ENCODE data around the gene DNAAF1. TPM values are rescaled to one million over a fixed set of nuclear protein-coding genes. Genes with fewer than 3 reads are reported as not detected.

The DNAAF1 gene
- total RNA-seq, 4 donors from 2014 or later, result not detected

DNA sequence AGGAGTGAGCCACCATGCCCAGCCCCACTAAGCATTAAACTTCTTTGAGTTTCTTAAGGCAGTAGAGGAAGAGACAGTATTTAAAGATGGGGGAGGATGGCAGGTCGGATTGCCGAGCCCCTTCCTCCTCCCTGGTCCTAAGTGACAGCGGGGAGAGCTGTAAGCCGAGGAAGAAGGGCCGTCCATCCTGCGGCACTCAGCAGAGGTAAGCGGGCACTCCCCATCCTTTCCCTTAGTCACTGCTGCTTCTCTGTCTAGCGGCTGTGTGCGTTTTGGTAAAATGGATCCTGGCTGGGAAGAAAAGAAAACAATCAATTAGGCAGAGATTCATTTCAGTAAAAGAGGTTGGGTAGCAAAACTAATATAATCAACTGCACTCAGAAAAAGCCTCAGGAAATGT, 13.9 kb downstream of the DNAAF1 start:
- in situ Hi-C loops (cut with MboI; ENCODE audit: low pct_ligation_motif_present in 1 of 4, low pct_unique_long_range_greater_than_20kb in 1 of 4, low sequenced_read_pairs in 3 of 4), result no loop called here
- Histone ChIP-seq H3K27me3 (peaks cover 46% of the 10 kb centered on the region), H3K4me3 (no peak overlapping the region), H3K9me3 (no peaks in the 10 kb centered on the region), H3K36me3 (no peaks in the 10 kb centered on the region), H3K27ac (no peak overlapping the region), H3K4me1 (no peaks in the 10 kb centered on the region)
- intact Hi-C loops (cut with DNase I; ENCODE audit: low total_unique reads), result no loop called here
- no peak for TF ChIP-seq EP300 (IDR thresholded peaks at IDR 0.05; ENCODE audit: low read depth)
- TF ChIP-seq POLR2A (IDR thresholded peaks at IDR 0.05), result no peak
- TF ChIP-seq POLR2AphosphoS5 (IDR thresholded peaks at IDR 0.05), result no peak
- no peak for TF ChIP-seq CTCF (IDR thresholded peaks at IDR 0.05)
- WGBS, 2 donors (ENCODE audit: low coverage in 1 of 2), result 12 to 37% methylated on average over 5 to 9 of the region's 9 CpGs
- DNase-seq, result no peak

- H3K9me3 ChIP-seq, result no peaks in the 10 kb centered on the region
- intact Hi-C loops (cut with DNase I; ENCODE audit: low total_unique reads), result no loop called here
- no peaks in the 10 kb centered on the region for H3K4me1 ChIP-seq
- WGBS, 2 donors (ENCODE audit: low coverage in 1 of 2), result 33 to 50% methylated on average over 1 of the region's 1 CpG
- H3K27ac ChIP-seq, result no peak overlapping the region
- no peak overlapping the region for H3K4me3 ChIP-seq
- no peak for DNase-seq
- TF ChIP-seq CTCF (IDR thresholded peaks at IDR 0.05) (no peak), POLR2AphosphoS5 (IDR thresholded peaks at IDR 0.05) (no peak), EP300 (IDR thresholded peaks at IDR 0.05; ENCODE audit: low read depth) (no peak), POLR2A (IDR thresholded peaks at IDR 0.05) (no peak)
- peaks cover 53% of the 10 kb centered on the region for H3K27me3 ChIP-seq
- H3K36me3 ChIP-seq, result no peaks in the 10 kb centered on the region
- in situ Hi-C loops (cut with MboI; ENCODE audit: low pct_ligation_motif_present in 1 of 4, low pct_unique_long_range_greater_than_20kb in 1 of 4, low sequenced_read_pairs in 3 of 4), result no loop called here
Observed at GRCh38 chr16:84159800-84160199, 14.7 kb downstream of the DNAAF1 start.

DNA sequence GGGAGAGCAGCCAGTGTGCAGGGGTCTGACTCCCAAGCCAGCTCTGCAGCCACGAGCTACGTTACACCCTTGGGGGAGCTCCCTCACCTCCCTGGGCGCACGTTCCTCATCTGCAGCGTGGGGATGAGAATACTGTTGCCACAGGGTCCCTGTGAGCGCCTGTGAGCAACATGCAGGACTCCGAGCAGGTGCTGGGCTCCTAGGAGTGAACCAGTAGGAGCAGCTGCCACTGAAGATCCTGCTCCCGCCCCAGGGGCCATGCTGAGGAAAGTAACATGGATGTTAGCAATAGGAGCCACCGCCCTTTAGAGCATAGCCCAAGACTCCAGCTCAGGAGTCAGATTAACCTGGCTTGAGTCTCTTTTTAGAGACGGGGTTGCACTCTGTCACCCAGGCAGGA, 15.9 kb downstream of the DNAAF1 start:
- H3K36me3 ChIP-seq, result no peaks in the 10 kb centered on the region
- H3K27me3 ChIP-seq, result peaks cover 63% of the 10 kb centered on the region
- WGBS, 2 donors (ENCODE audit: low coverage in 1 of 2), result 76% methylated on average over 10 of the region's 10 CpGs; no CpG with 5 or more reads in 1 of the 2 donors
- no peak overlapping the region for H3K4me3 ChIP-seq
- no peak for TF ChIP-seq EP300 (IDR thresholded peaks at IDR 0.05; ENCODE audit: low read depth)
- no peak for TF ChIP-seq CTCF (IDR thresholded peaks at IDR 0.05)
- TF ChIP-seq POLR2AphosphoS5 (IDR thresholded peaks at IDR 0.05), result no peak
- no peak for TF ChIP-seq POLR2A (IDR thresholded peaks at IDR 0.05)
- no peak for DNase-seq
- in situ Hi-C loops (cut with MboI; ENCODE audit: low pct_ligation_motif_present in 1 of 4, low pct_unique_long_range_greater_than_20kb in 1 of 4, low sequenced_read_pairs in 3 of 4) (no loop called here), intact Hi-C loops (cut with DNase I; ENCODE audit: low total_unique reads) (no loop called here)
- H3K9me3 ChIP-seq, result no peaks in the 10 kb centered on the region
- H3K4me1 ChIP-seq, result no peaks in the 10 kb centered on the region
- no peak overlapping the region for H3K27ac ChIP-seq

GRCh38 chr16:84161801-84162200, 16.7 kb downstream of the DNAAF1 start:
- TF ChIP-seq EP300 (IDR thresholded peaks at IDR 0.05; ENCODE audit: low read depth) (no peak), POLR2AphosphoS5 (IDR thresholded peaks at IDR 0.05) (no peak), CTCF (IDR thresholded peaks at IDR 0.05) (no peak), POLR2A (IDR thresholded peaks at IDR 0.05) (no peak)
- in situ Hi-C loops (cut with MboI; ENCODE audit: low pct_ligation_motif_present in 1 of 4, low pct_unique_long_range_greater_than_20kb in 1 of 4, low sequenced_read_pairs in 3 of 4), result no loop called here
- H3K4me1 ChIP-seq, result no peaks in the 10 kb centered on the region
- no peak for DNase-seq
- H3K27me3 ChIP-seq, result peaks cover 63% of the 10 kb centered on the region
- no peaks in the 10 kb centered on the region for H3K36me3 ChIP-seq
- no peak overlapping the region for H3K27ac ChIP-seq
- no peaks in the 10 kb centered on the region for H3K9me3 ChIP-seq
- intact Hi-C loops (cut with DNase I; ENCODE audit: low total_unique reads), result no loop called here
- H3K4me3 ChIP-seq, result no peak overlapping the region
- WGBS, 2 donors (ENCODE audit: low coverage in 1 of 2), result 52 to 61% methylated on average over 3 of the region's 3 CpGs

All from transverse colon (tissue), 4 donors.